HG03175 (cell line): ENCODE measurements around the gene CHRND.

ENCODE experiments used
- ATAC-seq: cut with Tn5 transposase; IDR thresholded peaks from one replicate; pipeline ENCODE4 v1.9.1; 2021; ENCODE audit warnings: mild to moderate bottlenecking, moderate library complexity; ENCODE audit not compliant: unreplicated experiment

CHRND gene

DNA sequence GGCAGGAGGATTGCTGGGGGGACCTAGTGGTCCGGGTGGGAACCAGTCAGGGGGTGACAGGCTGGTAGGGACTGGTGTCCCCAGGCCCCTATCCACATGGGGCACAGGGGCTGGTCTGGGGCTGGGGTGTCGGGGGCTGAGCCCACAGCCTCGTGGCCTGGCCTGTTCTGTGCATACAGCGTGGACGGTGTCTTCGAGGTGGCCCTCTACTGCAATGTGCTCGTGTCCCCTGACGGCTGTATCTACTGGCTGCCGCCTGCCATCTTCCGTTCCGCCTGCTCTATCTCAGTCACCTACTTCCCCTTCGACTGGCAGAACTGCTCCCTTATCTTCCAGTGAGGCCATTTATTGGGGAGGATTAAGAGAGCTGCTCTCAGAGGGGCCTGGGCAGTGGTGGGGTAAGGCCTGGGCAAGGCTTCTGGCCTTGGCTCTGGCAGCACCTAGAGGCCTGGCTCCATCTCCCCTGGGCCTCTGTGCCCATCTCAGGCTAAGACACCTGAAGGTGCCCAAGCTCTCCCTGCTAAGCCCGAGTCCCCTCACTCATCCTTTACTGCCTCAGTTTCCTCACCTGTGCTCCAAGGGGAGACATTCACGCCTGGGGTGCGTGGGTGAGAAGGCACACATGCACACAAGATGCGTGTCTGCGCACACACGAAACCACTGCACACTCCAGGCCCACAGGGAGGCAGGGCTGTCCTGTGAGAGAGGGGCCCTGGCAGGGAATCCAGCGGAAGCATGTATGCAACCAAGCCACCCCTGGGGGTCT is 15.4 kb downstream of the CHRND start:
- ATAC-seq = no peak

DNA sequence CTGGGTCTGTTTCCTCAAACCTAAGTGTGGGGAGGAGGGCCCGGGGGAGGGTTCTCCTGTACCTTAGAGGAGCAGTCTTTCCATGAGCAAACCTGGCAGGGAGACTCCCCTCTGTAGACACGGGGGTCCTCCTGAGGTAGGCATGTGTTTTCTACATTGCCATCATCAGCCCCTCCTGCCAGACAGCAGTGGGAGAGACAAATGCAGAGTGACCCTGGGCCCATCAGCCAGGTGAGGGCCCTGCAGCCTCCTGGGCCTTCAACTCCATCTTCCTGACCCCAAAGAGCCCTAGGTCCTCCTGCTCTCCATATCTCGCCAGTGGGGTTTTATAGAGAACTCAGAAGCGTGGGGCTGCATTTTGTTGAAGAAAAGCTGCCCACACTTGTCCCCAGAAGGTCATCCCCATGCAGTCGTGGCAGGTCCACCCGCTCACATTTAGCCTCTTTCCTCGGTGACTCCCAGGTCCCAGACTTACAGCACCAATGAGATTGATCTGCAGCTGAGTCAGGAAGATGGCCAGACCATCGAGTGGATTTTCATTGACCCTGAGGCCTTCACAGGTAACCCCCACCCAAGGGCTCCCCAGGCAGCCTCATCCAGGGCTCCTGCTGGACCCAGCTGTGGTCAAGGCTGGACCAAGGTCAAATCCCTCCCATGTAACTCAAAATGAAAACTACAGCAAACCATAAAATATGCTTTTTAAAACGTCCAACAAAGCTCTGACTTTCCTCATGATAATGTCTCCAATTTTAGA is 16.2 kb downstream of the CHRND start:
- ATAC-seq = no peak

DNA sequence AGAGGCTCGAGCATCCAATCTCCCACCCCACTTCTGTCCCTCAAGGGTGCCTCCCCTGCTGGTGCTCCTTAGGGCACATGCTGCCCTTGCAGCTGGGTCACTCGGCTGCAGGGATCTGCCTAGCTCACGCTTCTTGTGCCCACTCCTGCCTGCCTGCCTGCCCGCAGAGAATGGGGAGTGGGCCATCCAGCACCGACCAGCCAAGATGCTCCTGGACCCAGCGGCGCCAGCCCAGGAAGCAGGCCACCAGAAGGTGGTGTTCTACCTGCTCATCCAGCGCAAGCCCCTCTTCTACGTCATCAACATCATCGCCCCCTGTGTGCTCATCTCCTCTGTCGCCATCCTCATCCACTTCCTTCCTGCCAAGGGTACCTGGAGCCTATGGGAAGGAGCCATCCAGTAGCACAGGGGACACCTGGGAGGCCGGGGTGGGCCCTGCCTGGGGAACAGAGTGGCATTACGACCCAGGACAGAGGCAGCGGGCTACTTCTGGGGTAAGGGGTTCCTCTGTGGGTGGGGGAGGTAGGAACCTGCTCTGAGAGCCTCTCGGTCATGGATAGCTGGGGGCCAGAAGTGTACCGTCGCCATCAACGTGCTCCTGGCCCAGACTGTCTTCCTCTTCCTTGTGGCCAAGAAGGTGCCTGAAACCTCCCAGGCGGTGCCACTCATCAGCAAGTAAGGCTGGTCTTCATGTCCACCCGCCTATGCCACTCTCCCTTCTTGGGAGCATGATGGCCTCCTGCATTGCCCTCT is 16.9 kb downstream of the CHRND start:
- no peak for ATAC-seq

DNA sequence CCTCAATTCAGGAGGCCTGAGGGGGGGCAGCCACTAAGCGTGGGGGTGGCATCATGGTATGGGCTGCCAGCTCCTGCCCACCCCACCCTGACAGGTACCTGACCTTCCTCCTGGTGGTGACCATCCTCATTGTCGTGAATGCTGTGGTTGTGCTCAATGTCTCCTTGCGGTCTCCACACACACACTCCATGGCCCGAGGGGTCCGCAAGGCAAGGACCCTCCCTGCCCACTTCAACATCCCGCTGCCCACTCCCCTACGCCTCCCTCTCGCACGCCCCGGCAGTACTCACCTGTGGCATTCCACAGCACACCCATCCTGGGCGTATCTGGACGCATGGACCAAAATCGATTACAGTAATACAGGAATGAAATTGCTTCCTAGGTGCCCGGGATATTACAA is 17.5 kb downstream of the CHRND start:
- no peak for ATAC-seq

DNA sequence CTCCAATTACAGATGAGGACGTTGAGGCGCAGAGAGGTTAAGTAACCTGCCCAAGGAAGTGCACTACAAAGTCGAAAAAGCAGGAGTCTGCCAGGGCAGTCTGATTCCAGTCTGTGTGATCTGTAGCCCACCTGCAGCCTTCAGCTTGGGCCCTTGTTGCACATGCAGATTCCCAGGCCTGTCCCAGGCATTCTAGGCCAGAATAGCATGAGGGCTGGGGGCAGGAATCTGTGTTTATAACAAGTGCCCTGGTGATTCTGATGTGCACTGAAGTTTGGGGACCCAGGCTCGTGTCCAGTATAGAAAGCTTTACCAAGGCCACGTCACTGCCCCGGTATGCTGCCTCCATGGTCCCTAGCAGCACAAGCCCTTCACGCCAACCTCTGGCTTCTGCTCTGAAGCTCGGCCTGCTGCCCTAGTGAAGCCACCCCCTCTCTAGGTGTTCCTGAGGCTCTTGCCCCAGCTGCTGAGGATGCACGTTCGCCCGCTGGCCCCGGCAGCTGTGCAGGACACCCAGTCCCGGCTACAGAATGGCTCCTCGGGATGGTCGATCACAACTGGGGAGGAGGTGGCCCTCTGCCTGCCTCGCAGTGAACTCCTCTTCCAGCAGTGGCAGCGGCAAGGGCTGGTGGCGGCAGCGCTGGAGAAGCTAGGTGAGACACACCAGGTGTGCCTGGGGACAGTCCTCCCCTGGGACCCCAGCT is 18.1 kb downstream of the CHRND start:
- no peak for ATAC-seq

DNA sequence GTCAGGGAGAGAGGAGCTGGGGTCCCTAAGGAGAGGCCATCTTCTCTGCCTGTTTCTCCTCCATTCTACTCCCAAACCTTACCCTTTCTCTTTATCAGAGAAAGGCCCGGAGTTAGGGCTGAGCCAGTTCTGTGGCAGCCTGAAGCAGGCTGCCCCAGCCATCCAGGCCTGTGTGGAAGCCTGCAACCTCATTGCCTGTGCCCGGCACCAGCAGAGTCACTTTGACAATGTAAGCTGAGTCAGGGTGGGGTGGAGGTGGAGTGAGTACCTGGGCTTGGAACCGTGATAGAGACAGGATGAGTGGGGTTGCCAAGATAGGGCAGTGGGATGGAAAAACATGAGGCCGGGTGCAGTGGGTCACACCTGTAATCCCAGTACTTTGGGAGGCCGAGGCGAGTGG is 18.7 kb downstream of the CHRND start:
- ATAC-seq = no peak

DNA sequence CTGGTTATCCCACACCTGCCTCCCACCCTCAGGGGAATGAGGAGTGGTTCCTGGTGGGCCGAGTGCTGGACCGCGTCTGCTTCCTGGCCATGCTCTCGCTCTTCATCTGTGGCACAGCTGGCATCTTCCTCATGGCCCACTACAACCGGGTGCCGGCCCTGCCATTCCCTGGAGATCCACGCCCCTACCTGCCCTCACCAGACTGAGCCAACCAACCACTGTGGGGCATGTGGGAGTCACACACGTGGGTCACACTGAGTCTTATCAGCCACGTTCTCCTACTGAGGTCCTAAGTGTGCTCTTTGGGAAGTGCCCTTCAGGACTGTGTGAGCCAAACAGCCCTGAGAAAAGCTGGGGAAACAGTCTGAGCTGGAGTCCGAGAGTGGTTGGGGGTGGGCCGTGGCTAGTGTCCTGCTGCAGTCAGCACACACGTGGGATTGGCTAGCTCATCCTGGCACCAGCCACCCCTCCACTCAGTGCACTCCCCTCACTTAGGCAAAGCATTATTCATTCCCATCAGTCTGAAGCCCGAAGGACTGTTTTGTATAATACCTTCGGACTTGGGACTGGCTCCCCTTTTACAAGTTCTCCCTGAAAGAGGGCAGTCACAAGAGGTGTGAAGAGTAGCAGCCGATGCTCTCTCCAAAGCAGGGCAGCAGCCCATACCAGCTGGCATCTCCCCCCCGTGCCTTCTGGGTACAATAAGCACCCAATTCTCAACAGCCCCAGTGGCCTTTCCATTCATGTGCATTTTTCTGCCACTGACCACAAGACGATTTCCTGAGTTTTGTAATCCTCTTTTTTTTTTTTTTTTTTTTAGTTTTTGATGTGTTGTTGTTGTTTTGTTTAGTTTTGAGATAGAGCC is 19.8 kb downstream of the CHRND start:
- ATAC-seq = no peak

DNA sequence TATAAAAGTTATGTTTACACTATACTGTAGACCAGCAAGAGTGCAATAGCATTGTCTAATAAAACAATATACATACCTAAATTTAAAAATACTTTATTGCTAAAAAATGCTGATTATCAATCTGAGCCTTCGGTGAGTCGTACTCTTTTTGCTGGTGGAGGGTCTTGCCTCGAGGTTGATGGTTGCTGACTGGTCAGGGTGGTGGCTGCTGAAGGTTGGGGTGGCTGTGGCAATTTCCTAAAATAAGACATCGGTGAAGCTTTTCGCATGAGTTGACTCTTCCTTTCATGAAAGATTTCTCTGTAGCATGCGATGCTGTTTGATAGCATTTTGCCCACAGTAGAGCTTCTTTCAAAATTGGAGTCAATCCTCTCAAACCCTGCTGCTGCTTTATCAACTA is 22.0 kb downstream of the CHRND start:
- ATAC-seq = no peak

DNA sequence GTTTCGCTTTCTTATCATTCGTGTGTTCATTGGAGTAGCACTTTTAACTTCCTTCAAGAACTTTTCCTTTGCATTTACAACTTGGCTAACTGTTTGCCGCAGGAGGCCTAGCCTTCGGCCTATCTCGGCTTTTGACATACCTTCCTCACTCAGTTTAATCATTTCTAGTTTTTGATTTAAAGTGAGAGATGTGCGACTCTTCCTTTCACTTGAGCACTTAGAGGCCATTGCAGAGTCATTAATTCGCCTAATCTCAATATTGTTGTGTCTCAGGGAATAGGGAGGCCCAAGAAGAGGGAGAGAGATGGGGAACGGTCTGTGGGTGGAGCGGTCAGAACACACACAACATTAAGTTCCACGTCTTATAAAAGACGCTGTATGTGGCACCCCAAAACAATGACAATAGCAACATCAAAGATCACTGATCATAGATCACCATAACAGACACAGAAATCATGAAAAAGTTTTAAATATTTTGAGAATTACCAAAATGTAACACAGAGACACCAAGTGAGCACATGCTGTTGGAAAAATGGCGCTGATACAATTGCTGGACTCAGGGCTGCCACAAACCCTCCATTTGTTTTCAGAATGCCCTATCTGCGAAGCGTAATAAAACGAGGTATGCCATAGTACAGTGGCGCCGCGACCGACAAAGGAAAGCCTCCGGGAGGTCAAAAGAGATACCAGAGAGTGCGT is 23.8 kb downstream of the CHRND start:
- no peak for ATAC-seq

DNA sequence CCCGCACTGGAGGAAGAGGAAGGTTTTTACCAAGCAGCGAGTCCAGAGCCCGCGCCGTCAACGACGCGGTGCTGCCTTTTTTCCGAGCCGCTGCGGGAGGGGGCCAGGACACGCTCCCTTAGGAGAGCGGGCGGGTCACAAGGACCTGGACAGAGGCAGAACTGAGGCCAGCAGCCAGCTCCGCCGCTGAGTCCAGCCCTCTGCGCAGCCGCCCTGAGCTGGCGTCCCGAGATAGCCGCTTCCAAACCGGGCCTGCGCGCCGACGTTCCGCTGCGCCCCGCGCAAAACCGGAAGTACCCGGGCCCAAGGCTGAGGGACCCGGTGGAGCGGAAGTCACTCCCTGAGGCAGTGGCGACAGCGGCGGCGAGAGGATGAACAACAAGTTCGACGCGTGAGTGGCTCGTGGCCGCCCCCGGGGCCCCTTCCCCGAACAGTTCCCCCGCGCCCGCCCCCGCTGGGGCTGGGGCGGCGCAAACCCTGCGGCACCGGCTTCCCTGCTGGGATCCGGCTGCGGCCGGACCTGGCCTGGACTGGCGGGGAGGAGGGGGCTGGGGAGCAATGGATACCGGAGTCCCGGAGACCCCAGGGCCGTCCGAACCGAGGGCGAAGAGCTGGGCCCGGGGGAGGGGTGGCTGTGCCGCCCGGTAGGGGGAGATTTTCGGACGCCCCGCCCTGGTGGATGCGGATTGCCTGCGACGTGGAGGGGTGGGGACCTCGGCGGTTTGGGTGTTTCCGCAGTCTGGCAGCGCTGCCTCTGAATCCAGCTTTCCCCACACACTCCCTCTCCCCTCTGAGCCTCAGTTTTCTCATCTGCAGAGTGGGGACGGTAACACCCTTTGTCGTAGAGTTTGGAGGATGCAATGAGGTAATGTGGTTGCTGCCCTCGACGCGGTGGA is 24.6 kb downstream of the CHRND start, which contains the start of the genes EIF4E2 and TIGD1:
Gene EIF4E2 (plus strand): TSS at position 336 of the 896 bp plus-strand sequence. CDS start 36 bp downstream, at position 372.
Gene TIGD1 (minus strand): TSS at position 204 of the 896 bp plus-strand sequence. CDS start 675 bp downstream, outside the sequence.
- ATAC-seq = peak; percentile 94

DNA sequence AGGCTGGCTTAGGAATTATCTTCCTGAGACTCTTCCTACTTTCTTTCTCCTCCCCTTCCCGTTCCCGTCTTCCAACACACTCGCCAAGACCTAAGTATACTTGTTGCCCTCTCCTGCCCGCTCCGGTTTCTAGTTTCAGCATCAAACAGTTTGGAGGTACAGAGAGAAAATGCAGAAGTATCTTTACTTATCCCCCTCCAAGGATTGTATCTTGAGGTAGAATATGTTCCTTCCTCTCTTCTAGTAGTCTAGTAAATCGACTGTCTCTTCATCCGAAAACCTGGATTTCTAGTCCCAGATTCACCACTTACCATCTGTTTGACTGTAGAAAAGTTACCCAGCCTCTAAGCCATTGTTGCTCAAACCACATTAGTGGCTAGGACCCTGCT is 25.3 kb downstream of the CHRND start:
- ATAC-seq = no peak

DNA sequence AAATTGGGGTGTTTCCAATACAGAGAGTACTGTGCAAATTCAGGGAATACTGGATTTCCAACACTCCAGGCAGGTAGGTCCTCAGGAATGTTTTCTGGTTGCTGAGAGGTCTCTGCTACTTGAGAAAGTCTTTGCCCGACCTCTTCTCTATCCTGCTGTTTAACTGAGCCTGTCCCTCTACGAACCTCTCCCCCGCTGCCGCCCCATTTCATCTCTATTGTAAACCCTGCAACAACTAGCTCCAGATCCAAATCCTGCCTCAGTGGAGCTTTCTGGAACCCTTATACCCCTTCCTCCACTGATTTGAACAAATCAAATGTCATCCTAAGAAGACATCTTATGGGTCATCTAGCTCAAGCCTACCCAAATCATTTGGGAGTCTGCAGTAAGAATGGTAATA is 25.8 kb downstream of the CHRND start:
- no peak for ATAC-seq

DNA sequence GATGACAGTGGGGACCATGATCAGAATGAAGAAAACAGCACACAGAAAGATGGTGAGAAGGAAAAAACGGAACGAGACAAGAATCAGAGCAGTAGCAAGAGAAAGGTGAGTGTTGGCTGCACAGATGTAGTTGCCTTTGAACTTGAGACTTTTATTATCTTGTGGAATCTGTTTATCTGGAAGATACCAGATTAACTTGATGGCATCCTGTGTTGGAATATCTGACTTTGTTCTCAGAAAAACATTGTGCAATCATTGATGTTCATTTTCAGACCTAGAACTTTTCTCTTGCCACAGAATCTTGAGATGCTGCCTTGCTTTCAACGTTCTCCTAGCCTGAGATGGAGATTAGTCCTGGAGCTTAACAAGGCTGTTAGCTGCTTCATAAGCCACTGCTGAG is 30.5 kb downstream of the CHRND start:
- no peak for ATAC-seq

DNA sequence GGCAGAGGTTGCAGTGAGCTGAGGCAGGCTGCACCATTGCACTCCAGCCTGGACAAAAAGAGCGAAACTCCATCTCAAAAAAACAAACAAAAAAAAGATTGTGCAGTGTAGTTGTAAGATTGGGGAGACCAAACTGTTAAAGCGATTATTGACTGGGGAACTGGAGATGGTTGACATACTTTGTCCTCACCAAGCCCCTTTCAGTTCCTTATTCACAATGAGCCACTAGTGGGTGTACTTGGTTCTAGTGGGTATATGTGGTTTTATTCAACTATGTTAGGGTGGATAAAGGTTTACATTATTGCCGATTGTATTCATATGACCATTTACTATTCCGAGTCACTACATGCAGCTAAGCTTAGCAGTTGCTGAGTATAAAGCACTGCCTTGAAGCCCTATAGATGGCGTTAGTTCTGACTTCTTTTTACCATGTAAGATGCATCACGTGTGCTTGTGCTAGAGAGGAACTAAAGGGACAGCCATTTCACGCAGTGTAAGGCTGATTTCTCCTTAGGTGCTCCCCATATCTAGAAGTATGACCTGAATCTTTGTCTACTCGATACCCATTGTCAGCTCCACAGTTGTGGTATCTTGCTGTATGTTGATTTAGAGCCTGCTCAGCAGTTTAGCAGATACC is 36.7 kb downstream of the CHRND start:
- no peak for ATAC-seq

DNA sequence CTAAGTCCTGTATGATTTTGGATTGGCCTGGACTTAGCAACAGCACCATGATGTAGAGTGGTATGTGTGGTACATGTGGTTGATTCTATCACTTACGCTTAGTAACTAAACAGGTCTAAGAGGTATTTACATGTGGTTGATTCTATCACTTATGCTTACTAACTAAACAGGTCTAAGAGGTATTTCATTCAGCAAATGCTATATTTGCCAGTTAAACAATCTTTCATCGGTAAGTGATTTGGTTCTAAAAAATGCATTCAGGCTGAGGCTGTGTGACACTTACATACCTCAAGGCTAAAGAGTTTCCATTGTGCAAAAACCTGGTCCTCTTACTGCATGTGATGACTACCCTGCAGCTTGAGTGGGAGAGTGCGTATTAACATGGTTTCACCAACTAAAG is 37.6 kb downstream of the CHRND start:
- ATAC-seq = no peak

DNA sequence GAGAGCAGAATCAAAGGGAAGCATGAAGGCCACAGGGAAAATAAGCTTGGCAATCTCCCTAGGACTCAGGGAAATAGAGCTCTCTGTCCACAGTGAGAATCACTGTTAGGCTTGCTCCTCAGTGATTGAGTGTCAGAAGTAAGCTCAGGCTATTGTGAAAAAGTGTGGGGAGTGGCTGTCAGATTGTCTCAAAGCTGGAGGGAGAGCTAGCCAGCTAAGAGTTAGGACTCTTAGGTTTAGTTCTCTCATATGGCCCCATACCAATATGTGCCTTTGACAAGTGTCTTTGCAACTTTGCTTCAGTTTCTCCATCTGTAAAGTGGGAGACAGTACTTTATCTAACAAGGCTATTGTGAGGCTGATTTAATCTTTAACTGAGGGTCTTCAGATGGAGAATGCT is 41.8 kb downstream of the CHRND start:
- ATAC-seq = no peak

DNA sequence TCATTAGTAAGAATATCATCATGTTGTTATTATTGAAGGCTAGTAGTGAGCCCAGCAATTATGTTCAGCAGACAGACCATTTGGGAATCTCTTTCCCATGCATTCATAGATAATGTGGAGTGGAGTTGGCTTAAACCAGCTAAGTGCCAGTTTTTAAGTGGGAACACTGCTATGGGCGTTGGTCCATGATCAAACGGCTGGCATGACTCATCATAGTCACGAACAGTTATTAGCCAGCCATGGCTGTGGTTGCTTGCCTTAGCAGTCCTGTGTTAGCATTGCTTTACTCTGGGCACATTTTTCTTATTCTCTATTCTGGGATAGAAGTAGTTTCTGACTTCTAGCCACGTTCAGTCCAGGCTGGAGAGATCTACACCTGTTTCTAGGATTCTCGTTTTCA is 42.2 kb downstream of the CHRND start:
- ATAC-seq = no peak

DNA sequence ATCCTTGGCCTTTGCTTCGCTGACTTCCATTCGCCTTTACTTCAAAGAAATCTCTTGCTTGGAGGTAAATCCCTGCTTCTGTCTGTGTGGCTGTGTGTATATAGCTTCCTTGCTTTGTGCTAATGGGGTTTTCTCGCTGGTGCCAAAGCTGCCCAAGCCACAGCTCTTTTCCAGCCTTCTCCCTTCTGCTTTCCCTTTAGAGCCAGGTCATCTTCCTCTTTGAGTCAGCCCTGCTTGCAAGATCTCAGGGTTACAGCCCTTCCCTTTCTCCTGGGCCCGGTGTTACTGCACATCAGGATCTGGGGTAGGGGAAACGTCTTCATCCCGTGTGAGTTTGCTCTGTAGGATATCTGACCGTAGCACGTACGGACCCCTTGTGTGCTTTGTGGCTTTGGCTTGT is 43.6 kb downstream of the CHRND start:
- ATAC-seq = no peak
